ENCODE data around the gene OSBPL3.
A peak's percentile ranks its signal among the peaks of the same experiment; 100 is the strongest.

Gene OSBPL3

GRCh38 chr7:24949884-24950283 lies 30.1 kb downstream of the OSBPL3 start:
- no peak for DNase-seq

GRCh38 chr7:24948739-24949138 lies 31.2 kb downstream of the OSBPL3 start:
- DNase-seq, result peak; percentile 23

GRCh38 chr7:24946467-24946866 lies 33.5 kb downstream of the OSBPL3 start:
- DNase-seq, result no peak

- no peak for DNase-seq
Observed at GRCh38 chr7:24945899-24946298, 34.1 kb downstream of the OSBPL3 start.

GRCh38 chr7:24943096-24943948 lies 36.7 kb downstream of the OSBPL3 start:
- DNase-seq, result no peak

- no peak for DNase-seq
Observed at GRCh38 chr7:24942226-24942625, 37.8 kb downstream of the OSBPL3 start.

GRCh38 chr7:24939416-24939815 lies 40.6 kb downstream of the OSBPL3 start:
- DNase-seq, result no peak

- DNase-seq, result no peak
Observed at GRCh38 chr7:24936121-24936824, 43.7 kb downstream of the OSBPL3 start.

GRCh38 chr7:24933298-24933697 lies 46.7 kb downstream of the OSBPL3 start:
- no peak for DNase-seq

GRCh38 chr7:24932815-24933214 lies 47.2 kb downstream of the OSBPL3 start:
- no peak for DNase-seq

GRCh38 chr7:24932389-24932788 lies 47.6 kb downstream of the OSBPL3 start:
- no peak for DNase-seq

- DNase-seq, result no peak
Observed at GRCh38 chr7:24931844-24932243, 48.1 kb downstream of the OSBPL3 start.

GRCh38 chr7:24930856-24931255 lies 49.1 kb downstream of the OSBPL3 start:
- no peak for DNase-seq

GRCh38 chr7:24926623-24927524 lies 53.1 kb downstream of the OSBPL3 start:
- peak; percentile 45 for DNase-seq

GRCh38 chr7:24924375-24924774 lies 55.6 kb downstream of the OSBPL3 start:
- no peak for DNase-seq

- no peak for DNase-seq
Observed at GRCh38 chr7:24923172-24923865, 56.7 kb downstream of the OSBPL3 start.

- no peak for DNase-seq
Observed at GRCh38 chr7:24922099-24922773, 57.7 kb downstream of the OSBPL3 start.

GRCh38 chr7:24921362-24921679 lies 58.7 kb downstream of the OSBPL3 start:
- DNase-seq, result no peak

GRCh38 chr7:24920451-24921361 lies 59.3 kb downstream of the OSBPL3 start:
- no peak for DNase-seq

- DNase-seq, result peak; percentile 38
Observed at GRCh38 chr7:24917510-24918239, 62.3 kb downstream of the OSBPL3 start.
